Measurements from ENCODE around the gene BMF. TPM values are rescaled to one million over a fixed set of nuclear protein-coding genes. Genes with fewer than 3 reads are reported as not detected.

The BMF gene
- total and polyA plus RNA-seq, 2 donors (not counting 1 experiment from before 2014, with no cell fraction given) = 2.2 to 8.6 TPM

DNA sequence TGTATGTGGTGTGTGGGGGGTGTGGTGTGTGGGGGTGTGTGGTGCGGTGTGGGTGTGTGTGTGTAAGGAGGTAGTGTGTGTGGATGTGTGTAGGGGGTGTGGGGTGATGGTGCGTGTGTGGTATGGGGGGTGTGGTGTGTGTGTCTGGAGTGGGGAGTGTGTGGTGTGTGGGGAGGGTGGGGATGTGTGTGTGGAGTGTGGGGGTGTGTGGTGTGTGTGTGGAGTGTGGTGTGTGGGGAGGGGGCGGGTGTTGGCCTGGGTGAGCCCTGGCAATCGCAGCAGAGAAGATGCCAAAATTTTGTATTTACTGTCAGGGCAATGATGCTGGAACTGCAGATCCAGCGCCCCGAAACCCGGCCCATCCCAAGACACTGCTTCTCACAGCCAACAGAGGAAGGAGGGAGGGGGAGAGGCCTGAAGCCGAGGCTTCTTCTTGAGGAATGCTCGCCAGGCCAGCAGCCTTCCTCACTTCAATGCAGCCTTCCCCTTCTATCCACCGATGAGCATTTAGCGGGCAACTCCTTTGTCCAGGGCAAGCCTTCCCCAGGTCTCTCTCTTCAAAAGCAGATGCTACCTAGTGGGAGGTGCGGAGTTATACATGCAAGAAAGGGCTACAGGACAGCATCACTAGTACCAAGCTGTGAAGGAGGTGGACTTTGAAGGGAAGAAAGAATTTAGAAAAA is 57.8 kb downstream of the BMF start:
- Histone ChIP-seq H2AFZ (ENCODE audit: low read length) (no peak overlapping the region), H3K9ac (ENCODE audit: insufficient read depth, low read length) (no peak overlapping the region), H3K36me3 (ENCODE audit: control insufficient read depth, insufficient read depth, low read length) (no peaks in the 10 kb centered on the region), H3K27me3 (ENCODE audit: control insufficient read depth, insufficient read depth, low read length) (no peaks in the 10 kb centered on the region), H3K27ac (ENCODE audit: insufficient read depth, low read length) (no peak overlapping the region), H3K4me3 (replicated peaks in 1 of 4; ENCODE audit: control extremely low read depth in 1 of 4, insufficient read depth in 1 of 4, low read depth in 3 of 4, low read length in 4 of 4) (no peak overlapping the region), H3K79me2 (ENCODE audit: control insufficient read depth, insufficient read depth, low read length) (no peaks in the 10 kb centered on the region), H3K4me1 (ENCODE audit: control insufficient read depth, extremely low read depth, insufficient read depth, low read length) (peaks cover 39% of the 10 kb centered on the region), H4K20me1 (ENCODE audit: control insufficient read depth, extremely low read depth, insufficient read depth, low read length) (no peaks in the 10 kb centered on the region), H3K4me2 (ENCODE audit: extremely low read depth, insufficient read depth, low read length) (no peak overlapping the region), H3K9me3 (ENCODE audit: control insufficient read depth, insufficient read depth, low read depth, low read length) (no peaks in the 10 kb centered on the region)
- TF ChIP-seq EZH2 (IDR thresholded peaks at IDR 0.05; ENCODE audit: low read length, missing control alignments) = no peak
- TF ChIP-seq, protein P1, sequence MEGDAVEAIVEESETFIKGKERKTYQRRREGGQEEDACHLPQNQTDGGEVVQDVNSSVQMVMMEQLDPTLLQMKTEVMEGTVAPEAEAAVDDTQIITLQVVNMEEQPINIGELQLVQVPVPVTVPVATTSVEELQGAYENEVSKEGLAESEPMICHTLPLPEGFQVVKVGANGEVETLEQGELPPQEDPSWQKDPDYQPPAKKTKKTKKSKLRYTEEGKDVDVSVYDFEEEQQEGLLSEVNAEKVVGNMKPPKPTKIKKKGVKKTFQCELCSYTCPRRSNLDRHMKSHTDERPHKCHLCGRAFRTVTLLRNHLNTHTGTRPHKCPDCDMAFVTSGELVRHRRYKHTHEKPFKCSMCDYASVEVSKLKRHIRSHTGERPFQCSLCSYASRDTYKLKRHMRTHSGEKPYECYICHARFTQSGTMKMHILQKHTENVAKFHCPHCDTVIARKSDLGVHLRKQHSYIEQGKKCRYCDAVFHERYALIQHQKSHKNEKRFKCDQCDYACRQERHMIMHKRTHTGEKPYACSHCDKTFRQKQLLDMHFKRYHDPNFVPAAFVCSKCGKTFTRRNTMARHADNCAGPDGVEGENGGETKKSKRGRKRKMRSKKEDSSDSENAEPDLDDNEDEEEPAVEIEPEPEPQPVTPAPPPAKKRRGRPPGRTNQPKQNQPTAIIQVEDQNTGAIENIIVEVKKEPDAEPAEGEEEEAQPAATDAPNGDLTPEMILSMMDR (conservative IDR thresholded peaks at IDR 0.05 in 1 of 2, IDR thresholded peaks at IDR 0.05 in 1 of 2; ENCODE audit: low read depth in 1 of 2, low read length in 2 of 2) = no peak
- DNase-seq (ENCODE audit: low read depth in 2 of 2) = peak; percentile 25 to 42

DNA sequence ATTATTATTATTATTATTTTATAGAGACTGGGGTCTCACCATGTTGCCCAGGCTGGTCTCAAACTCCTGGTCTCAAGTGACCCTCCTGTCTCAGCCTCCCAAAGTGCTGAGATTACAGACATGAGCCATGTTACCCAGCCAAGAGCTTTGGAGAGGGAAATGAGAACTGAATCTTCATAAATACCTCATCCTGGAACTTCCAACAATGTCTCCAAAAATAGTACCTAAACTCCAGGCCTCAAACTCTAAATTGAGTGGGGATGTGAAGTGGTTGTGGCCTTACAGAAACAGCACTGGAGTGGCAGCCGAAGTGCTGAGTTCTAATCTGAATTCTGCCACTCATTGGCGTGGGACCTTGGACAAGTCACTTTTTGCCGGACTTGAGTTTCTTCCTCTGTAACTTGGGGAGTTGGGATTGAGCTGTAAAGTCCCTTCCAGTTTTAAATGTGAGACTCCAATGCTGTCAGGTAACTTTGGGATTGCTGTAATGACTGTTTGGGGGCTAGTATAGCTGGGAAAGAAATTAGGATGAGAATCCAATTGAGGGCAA is 59.7 kb downstream of the BMF start:
- Histone ChIP-seq H3K27me3 (ENCODE audit: control insufficient read depth, insufficient read depth, low read length) (no peaks in the 10 kb centered on the region), H3K36me3 (ENCODE audit: control insufficient read depth, insufficient read depth, low read length) (no peaks in the 10 kb centered on the region), H3K27ac (ENCODE audit: insufficient read depth, low read length) (no peak overlapping the region), H3K4me2 (ENCODE audit: extremely low read depth, insufficient read depth, low read length) (no peak overlapping the region), H4K20me1 (ENCODE audit: control insufficient read depth, extremely low read depth, insufficient read depth, low read length) (no peaks in the 10 kb centered on the region), H3K4me3 (replicated peaks in 1 of 4; ENCODE audit: control extremely low read depth in 1 of 4, insufficient read depth in 1 of 4, low read depth in 3 of 4, low read length in 4 of 4) (no peak overlapping the region), H3K4me1 (ENCODE audit: control insufficient read depth, extremely low read depth, insufficient read depth, low read length) (peaks cover 28% of the 10 kb centered on the region), H3K9me3 (ENCODE audit: control insufficient read depth, insufficient read depth, low read depth, low read length) (no peaks in the 10 kb centered on the region), H3K79me2 (ENCODE audit: control insufficient read depth, insufficient read depth, low read length) (no peaks in the 10 kb centered on the region), H3K9ac (ENCODE audit: insufficient read depth, low read length) (no peak overlapping the region), H2AFZ (ENCODE audit: low read length) (no peak overlapping the region)
- no peak for DNase-seq (ENCODE audit: low read depth in 2 of 2)
- TF ChIP-seq, protein P1 (conservative IDR thresholded peaks at IDR 0.05 in 1 of 2, IDR thresholded peaks at IDR 0.05 in 1 of 2; ENCODE audit: low read depth in 1 of 2, low read length in 2 of 2) = no peak
- no peak for TF ChIP-seq EZH2 (IDR thresholded peaks at IDR 0.05; ENCODE audit: low read length, missing control alignments)

DNA sequence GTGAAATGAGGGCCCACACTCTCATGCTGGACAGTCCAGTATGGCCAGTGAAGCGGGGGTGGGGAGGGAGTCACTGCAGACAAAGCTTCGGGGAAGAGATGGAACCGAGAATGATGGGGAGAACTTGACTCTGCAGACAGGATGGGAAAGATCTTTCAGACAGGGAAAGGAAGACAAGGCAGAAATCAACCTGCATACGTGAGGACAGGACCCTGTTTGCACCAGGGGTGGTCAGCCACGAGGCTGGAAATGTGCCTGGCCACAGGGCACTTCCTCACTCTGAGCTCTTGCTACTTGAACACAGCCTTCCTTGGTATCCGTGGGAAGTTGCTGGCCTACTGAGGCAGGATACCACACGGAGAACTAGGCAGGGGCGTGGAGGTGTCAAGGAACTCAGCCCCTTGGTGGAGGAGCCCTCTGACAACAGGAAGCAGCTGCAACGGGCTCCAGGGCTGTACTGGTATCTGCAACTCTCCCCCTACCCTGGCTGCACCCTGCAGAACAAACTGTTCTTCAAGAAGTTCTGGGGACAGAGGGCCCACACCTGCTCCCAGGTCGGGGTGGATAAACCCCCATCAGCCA is 60.4 kb downstream of the BMF start:
- TF ChIP-seq, protein P1 (conservative IDR thresholded peaks at IDR 0.05 in 1 of 2, IDR thresholded peaks at IDR 0.05 in 1 of 2; ENCODE audit: low read depth in 1 of 2, low read length in 2 of 2) = no peak
- TF ChIP-seq EZH2 (IDR thresholded peaks at IDR 0.05; ENCODE audit: low read length, missing control alignments) = no peak
- Histone ChIP-seq H4K20me1 (ENCODE audit: control insufficient read depth, extremely low read depth, insufficient read depth, low read length) (no peaks in the 10 kb centered on the region), H3K4me3 (replicated peaks in 1 of 4; ENCODE audit: control extremely low read depth in 1 of 4, insufficient read depth in 1 of 4, low read depth in 3 of 4, low read length in 4 of 4) (no peak overlapping the region), H3K27me3 (ENCODE audit: control insufficient read depth, insufficient read depth, low read length) (no peaks in the 10 kb centered on the region), H3K9ac (ENCODE audit: insufficient read depth, low read length) (no peak overlapping the region), H3K9me3 (ENCODE audit: control insufficient read depth, insufficient read depth, low read depth, low read length) (no peaks in the 10 kb centered on the region), H3K4me1 (ENCODE audit: control insufficient read depth, extremely low read depth, insufficient read depth, low read length) (peaks cover 28% of the 10 kb centered on the region), H3K27ac (ENCODE audit: insufficient read depth, low read length) (peak overlapping the region; percentile 11), H2AFZ (ENCODE audit: low read length) (no peak overlapping the region), H3K4me2 (ENCODE audit: extremely low read depth, insufficient read depth, low read length) (no peak overlapping the region), H3K79me2 (ENCODE audit: control insufficient read depth, insufficient read depth, low read length) (no peaks in the 10 kb centered on the region), H3K36me3 (ENCODE audit: control insufficient read depth, insufficient read depth, low read length) (no peaks in the 10 kb centered on the region)
- DNase-seq (ENCODE audit: low read depth in 2 of 2) = no peak

Measured in fibroblast of lung (primary cell).